AG20443 (cell line): Measurements from ENCODE around the gene MCUB.
A peak's percentile ranks its signal among the peaks of the same experiment; 100 is the strongest.

Experiments used
- DNase-seq: peaks from one replicate; pipeline ENCODE4 v3.0.0; 2012; ENCODE audit warnings: low spot score, mixed read lengths

Gene MCUB

DNA sequence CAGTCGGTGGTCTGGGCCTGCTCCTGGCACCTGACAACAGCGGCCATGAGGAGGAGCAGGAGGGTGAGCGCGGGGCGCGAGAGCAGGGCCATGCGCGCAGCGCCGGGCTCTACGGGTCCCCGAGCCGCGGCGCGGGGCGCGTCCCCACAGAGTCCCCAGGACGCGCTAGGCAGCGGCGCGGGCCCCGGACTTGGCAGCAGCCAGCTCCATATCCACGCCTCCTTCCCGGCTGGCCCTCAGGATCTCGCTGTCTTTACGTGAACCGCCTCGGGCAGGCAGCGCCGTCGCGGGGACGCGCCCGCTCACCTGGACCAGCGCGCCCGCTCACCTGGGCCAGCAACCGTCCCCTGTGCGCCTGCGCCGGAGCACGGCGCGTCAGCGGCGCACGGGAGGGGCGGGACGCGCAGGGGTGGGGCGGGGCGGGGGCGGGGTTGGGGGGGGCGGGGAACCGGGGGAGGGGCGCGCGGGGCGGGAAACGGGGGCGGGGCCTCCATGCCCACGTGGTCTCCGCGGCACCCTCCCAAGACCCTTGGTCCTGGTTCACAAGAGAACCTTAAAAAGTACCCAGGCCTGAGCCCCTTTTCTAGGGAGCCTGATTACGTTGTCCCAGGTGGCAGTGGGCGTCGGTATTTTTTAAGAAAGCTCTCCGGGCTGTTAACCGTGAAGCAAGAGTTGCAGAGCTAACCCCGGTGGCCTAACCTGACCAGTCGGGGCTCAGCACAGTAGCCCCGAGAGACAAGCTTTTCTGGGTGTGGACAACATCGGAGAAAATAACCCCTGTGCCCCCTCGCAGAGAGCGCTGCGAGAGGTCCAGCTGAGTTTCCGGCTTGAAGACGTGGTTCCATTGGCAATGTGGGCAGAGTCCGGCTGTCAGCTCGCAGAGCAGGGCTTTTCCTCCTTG lies 169.9 kb downstream of the MCUB start, which contains the start of gene PLA2G12A:
Gene PLA2G12A, minus strand, starts transcription at position 353 of the 901 bp plus-strand sequence. Its CDS starts 261 bp downstream, at position 92.
- peak; percentile 97 for DNase-seq

GRCh38 chr4:109730619-109731545 lies 170.8 kb downstream of the MCUB start:
- DNase-seq, result no peak

GRCh38 chr4:109733728-109734127 lies 173.7 kb downstream of the MCUB start:
- DNase-seq, result no peak

GRCh38 chr4:109735566-109736365 lies 175.7 kb downstream of the MCUB start:
- no peak for DNase-seq
